HepG2 (cell line): ENCODE measurements around the gene ZNF860. TPM values are rescaled to one million over a fixed set of nuclear protein-coding genes. Genes with fewer than 3 reads are reported as not detected.

ENCODE experiments used
- ATAC-seq: fragments of 200-7000 bp; cut with Tn5 transposase; 3 replicates; pipeline ENCODE4 v1.9.1; 2020; ENCODE audit warnings: mild to moderate bottlenecking, moderate library complexity
- BruUV-seq: library from RNA; stranded (reverse); fragments of 400-500 nt; replicated peaks from 2 replicates; lab custom pipeline; 2021; lab: Mats Ljungman, UMichigan
- CTCF ChIA-PET: fragments of 300-600 bp; formaldehyde crosslinking; extraction: SDS; loops from one replicate; lab custom pipeline; 2021; ENCODE audit warnings: low total read pairs, inconsistent platforms, low intra/inter-chr PET ratio; lab: Yijun Ruan, JAX
- POLR2A ChIA-PET: fragments of 350-600 bp; sonication (Branson Sonifier 250); formaldehyde crosslinking; loops from one replicate; lab custom pipeline; 2020; ENCODE audit warnings: antibody characterized with exemption, inconsistent platforms; lab: Yijun Ruan, JAX
- DNase-seq: peaks from one replicate; pipeline ENCODE4 v3.0.0-alpha.2; 2015; ENCODE audit warnings: low spot score
- FAIRE-seq: peaks from 3 replicates; lab custom pipeline; 2011; peaks lifted over from hg19 to GRCh38; lab: Jason Lieb, UNC
- H2AFZ ChIP-seq: one replicate; pipeline ENCODE4 v1.6.1; 2011; ENCODE audit warnings: low read length, inconsistent platforms
- H3K27ac ChIP-seq: fragments of 300-600 bp; 3 replicates; pipeline ENCODE4 v1.8.0; 2011; ENCODE audit warnings: mixed run types, mild to moderate bottlenecking, mixed read lengths, low read length, inconsistent platforms; ENCODE audit not compliant: insufficient read depth; ENCODE audit errors: extremely low read length
- H3K27me3 ChIP-seq, 2 experiments: fragments of 200-600 bp in 1 of 2; 2 replicates in 1 of 2; 3 replicates in 1 of 2; pipeline versions ENCODE4 v1.6.0 to v1.8.0; 2011; ENCODE audit warnings: low read length in 2 of 2, mild to moderate bottlenecking in 2 of 2, moderate library complexity in 2 of 2, inconsistent platforms in 1 of 2; ENCODE audit not compliant: insufficient read depth in 2 of 2, control insufficient read depth in 1 of 2
- H3K36me3 ChIP-seq, 2 experiments: fragments of 200-600 bp in 1 of 2; replicated peaks in 1 of 2; 2 replicates in 1 of 2; 3 replicates in 1 of 2; pipeline versions ENCODE4 v1.5.1 to v1.8.0; 2011; ENCODE audit warnings: low read length in 2 of 2, inconsistent platforms in 1 of 2; ENCODE audit not compliant: insufficient read depth in 2 of 2, control insufficient read depth in 1 of 2
- H3K4me1 ChIP-seq: 2 replicates; pipeline ENCODE4 v1.5.1; 2012; ENCODE audit warnings: low read length, inconsistent platforms; ENCODE audit not compliant: insufficient read depth
- H3K4me2 ChIP-seq: 2 replicates; pipeline ENCODE4 v1.6.0; 2011; ENCODE audit warnings: low read depth, low read length, inconsistent platforms
- H3K4me3 ChIP-seq, 3 experiments: fragments of 200-600 bp in 1 of 3; sonication (generic), shearing (Covaris generic) in 1 of 3; replicated peaks in 1 of 3; 2 replicates each; pipeline ENCODE4 v1.5.1; 2011 to 2016; ENCODE audit warnings: low read length in 3 of 3, inconsistent platforms in 2 of 3, low read depth in 2 of 3, mild to moderate bottlenecking in 2 of 3, control low read depth in 1 of 3, mixed read lengths in 1 of 3; ENCODE audit not compliant: insufficient read depth in 1 of 3
- H3K79me2 ChIP-seq: one replicate; pipeline ENCODE4 v1.6.1; 2011; ENCODE audit warnings: low read length, inconsistent platforms; ENCODE audit not compliant: insufficient read depth
- H3K9ac ChIP-seq: 2 replicates; pipeline ENCODE4 v1.6.0; 2011; ENCODE audit warnings: mild to moderate bottlenecking, low read depth, low read length, inconsistent platforms; ENCODE audit not compliant: insufficient read depth
- H3K9me3 ChIP-seq: 2 replicates; pipeline ENCODE4 v1.5.1; 2012; ENCODE audit warnings: mild to moderate bottlenecking, low read length
- H4K20me1 ChIP-seq: 2 replicates; pipeline ENCODE4 v1.6.0; 2011; ENCODE audit warnings: inconsistent platforms, mild to moderate bottlenecking, low read length, moderate library complexity; ENCODE audit not compliant: insufficient read depth
- ATF7 ChIP-seq, 2 experiments: fragments of 450-650 bp in 1 of 2; sonication (generic) in 1 of 2; formaldehyde crosslinking in 1 of 2; IDR thresholded peaks; 2 replicates each; pipeline versions ENCODE4 v1.4.0 to v1.6.1; 2016 to 2020; ENCODE audit warnings: antibody characterized with exemption in 1 of 2, mild to moderate bottlenecking in 1 of 2, missing genetic modification reagents in 1 of 2
- BRD4 ChIP-seq: sonication (generic); formaldehyde crosslinking; IDR thresholded peaks from 2 replicates; pipeline ENCODE4 v1.4.0; 2020; ENCODE audit warnings: missing genetic modification reagents
- NCOR1 ChIP-seq: fragments of 200-600 bp; sonication (generic); IDR thresholded peaks from 2 replicates; pipeline ENCODE4 v1.7.0; 2017; ENCODE audit warnings: antibody characterized with exemption, low read length, borderline replicate concordance
- NFE2L2 ChIP-seq: fragments of 150-350 bp; IDR thresholded peaks from 2 replicates; pipeline ENCODE4 v1.6.1; 2014; ENCODE audit warnings: low read length
- NFYB ChIP-seq: sonication (generic); formaldehyde crosslinking; IDR thresholded peaks from 2 replicates; pipeline ENCODE4 v1.4.0; 2020; ENCODE audit warnings: missing genetic modification reagents
- PAWR ChIP-seq: sonication (generic); formaldehyde crosslinking; IDR thresholded peaks from 2 replicates; pipeline ENCODE4 v1.4.0; 2020; ENCODE audit warnings: missing genetic modification reagents, mild to moderate bottlenecking, borderline replicate concordance
- POLR2A ChIP-seq, 2 experiments: IDR thresholded peaks; 2 replicates each; pipeline ENCODE4 v1.6.1; 2011; ENCODE audit warnings: low read depth in 2 of 2, low read length in 2 of 2, mild to moderate bottlenecking in 1 of 2, moderate library complexity in 1 of 2; ENCODE audit not compliant: insufficient read depth in 1 of 2
- RBFOX2 ChIP-seq: fragments of 200-400 bp; formaldehyde crosslinking; IDR thresholded peaks from 2 replicates; pipeline ENCODE4 v1.6.1; 2017; ENCODE audit warnings: low read depth, mild to moderate bottlenecking, low read length
- RFX5 ChIP-seq: IDR thresholded peaks from 2 replicates; pipeline ENCODE4 v1.6.1; 2011; ENCODE audit warnings: low read depth, low read length, improper control_type of control experiment
- SIX1 ChIP-seq: sonication (generic); formaldehyde crosslinking; IDR thresholded peaks from 2 replicates; pipeline ENCODE4 v1.4.0; 2020; ENCODE audit warnings: missing genetic modification reagents, borderline replicate concordance
- TEAD3 ChIP-seq: optimal IDR thresholded peaks from 2 replicates; pipeline ENCODE3; 2016; ENCODE audit warnings: borderline replicate concordance
- ZNF260 ChIP-seq: sonication (generic); formaldehyde crosslinking; IDR thresholded peaks from 2 replicates; pipeline ENCODE4 v1.4.0; 2020; ENCODE audit warnings: missing genetic modification reagents, low read depth, mild to moderate bottlenecking, borderline replicate concordance
- ZNF296 ChIP-seq: sonication (generic); formaldehyde crosslinking; conservative IDR thresholded peaks from 2 replicates; pipeline ENCODE4 v1.5.0; 2020; ENCODE audit warnings: mild to moderate bottlenecking, missing genetic modification reagents
- ZNF790 ChIP-seq: sonication (generic); formaldehyde crosslinking; IDR thresholded peaks from 2 replicates; pipeline ENCODE4 v1.8.0; 2022; ENCODE audit warnings: missing genetic modification reagents, mild to moderate bottlenecking, borderline replicate concordance
- ZZZ3 ChIP-seq: sonication (generic); formaldehyde crosslinking; IDR thresholded peaks from 2 replicates; pipeline ENCODE4 v1.4.0; 2020; ENCODE audit warnings: missing genetic modification reagents, mild to moderate bottlenecking, borderline replicate concordance
- WGBS: methylation state at CpG from one replicate; pipeline ENCODE4 v1.1.6; 2017; ENCODE audit warnings: low lambda C conversion rate; 5-methylcytosine and 5-hydroxymethylcytosine counted together
- in situ Hi-C: cut with HindIII; loops from 2 replicates; pipeline ENCODE4 v1.10.0; 2017; ENCODE audit warnings: low pct_unique_long_range_greater_than_20kb; ENCODE audit not compliant: extremely low pct_ligation_motif_present
- intact Hi-C: fragments of 100-400 bp; cut with micrococcal nuclease; formaldehyde crosslinking; loops from one replicate; pipeline ENCODE4 v1.10.0; 2022; ENCODE audit not compliant: unreplicated experiment
- polyA plus RNA-seq, 8 experiments: library from polyadenylated mRNA; depleted of rRNA in 3 of 8; stranded (reverse) in 7 of 8; unstranded in 1 of 8; fragments of >200 nt; fragmentation: Illumina TruSeq in 4 of 8; extraction: Trizol in 4 of 8; gene quantifications; 2 replicates each; pipeline versions ENCODE4 v1.2.1 to v1.2.3, GENCODE V29; 2011 to 2016; ENCODE audit warnings: low read depth in 4 of 8, missing spikeins in 1 of 8, mixed read lengths in 1 of 8; ENCODE audit not compliant: insufficient read depth in 1 of 8
- total RNA-seq, 5 experiments: library from RNA; depleted of rRNA; stranded (reverse); fragments of >200 nt; fragmentation: Illumina TruSeq; extraction: Trizol; gene quantifications; 2 replicates each; pipeline ENCODE4 v1.2.3, GENCODE V29; 2016; ENCODE audit warnings: low read depth in 1 of 5
- TF ChIP-seq, protein P1 (sequence below): sonication (generic); formaldehyde crosslinking; IDR thresholded peaks from 2 replicates; pipeline ENCODE4 v1.8.0; 2022; ENCODE audit warnings: mild to moderate bottlenecking, missing genetic modification reagents
- TF ChIP-seq, protein P2 (sequence below): sonication (generic); formaldehyde crosslinking; conservative IDR thresholded peaks from 2 replicates; pipeline ENCODE4 v1.5.0; 2020; ENCODE audit warnings: missing genetic modification reagents
- TF ChIP-seq, protein P3 (sequence below): sonication (generic); formaldehyde crosslinking; IDR thresholded peaks from 2 replicates; pipeline ENCODE4 v1.4.0; 2020; ENCODE audit warnings: missing genetic modification reagents
- TF ChIP-seq, protein P4 (sequence below): sonication (generic); formaldehyde crosslinking; IDR thresholded peaks from 2 replicates; pipeline ENCODE4 v1.5.0; 2020; ENCODE audit warnings: mild to moderate bottlenecking, missing genetic modification reagents

ZNF860 gene
- total and polyA plus RNA-seq, 2 of the 13 experiments (the other 11 are each of a cell fraction or from before 2014, with no cell fraction given): 0.55 to 0.73 TPM

DNA sequence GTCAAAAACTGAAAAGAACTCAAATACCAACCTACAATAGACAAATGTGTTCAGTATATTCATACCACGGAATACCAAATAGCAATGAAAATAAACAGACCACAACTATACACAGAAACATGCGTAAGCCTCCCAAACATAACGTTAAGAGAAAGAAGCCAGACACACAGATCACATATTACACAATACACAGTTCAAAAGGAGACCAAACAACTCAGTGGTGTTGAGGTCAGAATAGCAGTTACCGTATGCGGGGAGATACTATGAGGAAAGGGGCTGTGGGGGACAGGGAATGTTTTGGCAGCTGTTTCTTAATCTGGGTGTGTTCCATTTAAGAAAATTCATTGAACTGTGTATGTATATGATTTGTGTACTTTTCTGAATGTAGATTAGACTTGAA lies 7.1 kb upstream of the ZNF860 start:
- H3K36me3 ChIP-seq: 0 out of 5 replicates have a peak, but pooled peaks cover 0 to 2% of the 10 kb centered on the region in 2 experiments
- H3K4me3 ChIP-seq: no peak overlapping the region; a peak in 1 of 6 replicates
- DNase-seq (peak; percentile 81), ATAC-seq (peak; percentile 86), FAIRE-seq (peak; percentile 90)
- WGBS: 3% methylated on average over 5 of the region's 5 CpGs
- no TSS peak for BruUV-seq
- peaks cover 100% of the 10 kb centered on the region for H3K4me1 ChIP-seq
- no peak overlapping the region for H2AFZ ChIP-seq
- CTCF ChIA-PET: no interaction called here
- no peaks in the 10 kb centered on the region for H3K27me3 ChIP-seq
- peak overlapping the region; percentile 37 for H3K4me2 ChIP-seq
- H3K9me3 ChIP-seq: no peaks in the 10 kb centered on the region
- peak overlapping the region; percentile 29 for H3K27ac ChIP-seq
- intact Hi-C loops (loop anchor here (5.0 kb wide), 1 partner anchor 57 kb away; no protein-coding TSS in a partner anchor), in situ Hi-C loops (no loop called here)
- no peaks in the 10 kb centered on the region for H4K20me1 ChIP-seq
- H3K9ac ChIP-seq: peak overlapping the region; percentile 21
- POLR2A ChIA-PET: no interaction called here
- H3K79me2 ChIP-seq: peaks cover 92% of the 10 kb centered on the region
- TF ChIP-seq ZNF296 (CRISPR knock-in tag): no peak
- no peak for TF ChIP-seq ZZZ3 (CRISPR knock-in tag)
- TF ChIP-seq, protein P1, sequence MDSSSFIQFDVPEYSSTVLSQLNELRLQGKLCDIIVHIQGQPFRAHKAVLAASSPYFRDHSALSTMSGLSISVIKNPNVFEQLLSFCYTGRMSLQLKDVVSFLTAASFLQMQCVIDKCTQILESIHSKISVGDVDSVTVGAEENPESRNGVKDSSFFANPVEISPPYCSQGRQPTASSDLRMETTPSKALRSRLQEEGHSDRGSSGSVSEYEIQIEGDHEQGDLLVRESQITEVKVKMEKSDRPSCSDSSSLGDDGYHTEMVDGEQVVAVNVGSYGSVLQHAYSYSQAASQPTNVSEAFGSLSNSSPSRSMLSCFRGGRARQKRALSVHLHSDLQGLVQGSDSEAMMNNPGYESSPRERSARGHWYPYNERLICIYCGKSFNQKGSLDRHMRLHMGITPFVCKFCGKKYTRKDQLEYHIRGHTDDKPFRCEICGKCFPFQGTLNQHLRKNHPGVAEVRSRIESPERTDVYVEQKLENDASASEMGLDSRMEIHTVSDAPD: 0 out of 2 replicates have a peak, but pooled peaks have one; percentile 29
- TF ChIP-seq TEAD3 (CRISPR knock-in tag): peak; percentile 51
- no peak for TF ChIP-seq RFX5
- TF ChIP-seq NFYB (CRISPR knock-in tag): no peak
- TF ChIP-seq, protein P2, sequence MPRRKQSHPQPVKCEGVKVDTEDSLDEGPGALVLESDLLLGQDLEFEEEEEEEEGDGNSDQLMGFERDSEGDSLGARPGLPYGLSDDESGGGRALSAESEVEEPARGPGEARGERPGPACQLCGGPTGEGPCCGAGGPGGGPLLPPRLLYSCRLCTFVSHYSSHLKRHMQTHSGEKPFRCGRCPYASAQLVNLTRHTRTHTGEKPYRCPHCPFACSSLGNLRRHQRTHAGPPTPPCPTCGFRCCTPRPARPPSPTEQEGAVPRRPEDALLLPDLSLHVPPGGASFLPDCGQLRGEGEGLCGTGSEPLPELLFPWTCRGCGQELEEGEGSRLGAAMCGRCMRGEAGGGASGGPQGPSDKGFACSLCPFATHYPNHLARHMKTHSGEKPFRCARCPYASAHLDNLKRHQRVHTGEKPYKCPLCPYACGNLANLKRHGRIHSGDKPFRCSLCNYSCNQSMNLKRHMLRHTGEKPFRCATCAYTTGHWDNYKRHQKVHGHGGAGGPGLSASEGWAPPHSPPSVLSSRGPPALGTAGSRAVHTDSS: no peak
- no peak for TF ChIP-seq ZNF790 (CRISPR knock-in tag)
- no peak for TF ChIP-seq NFE2L2
- TF ChIP-seq RBFOX2: no peak
- TF ChIP-seq, protein P3, sequence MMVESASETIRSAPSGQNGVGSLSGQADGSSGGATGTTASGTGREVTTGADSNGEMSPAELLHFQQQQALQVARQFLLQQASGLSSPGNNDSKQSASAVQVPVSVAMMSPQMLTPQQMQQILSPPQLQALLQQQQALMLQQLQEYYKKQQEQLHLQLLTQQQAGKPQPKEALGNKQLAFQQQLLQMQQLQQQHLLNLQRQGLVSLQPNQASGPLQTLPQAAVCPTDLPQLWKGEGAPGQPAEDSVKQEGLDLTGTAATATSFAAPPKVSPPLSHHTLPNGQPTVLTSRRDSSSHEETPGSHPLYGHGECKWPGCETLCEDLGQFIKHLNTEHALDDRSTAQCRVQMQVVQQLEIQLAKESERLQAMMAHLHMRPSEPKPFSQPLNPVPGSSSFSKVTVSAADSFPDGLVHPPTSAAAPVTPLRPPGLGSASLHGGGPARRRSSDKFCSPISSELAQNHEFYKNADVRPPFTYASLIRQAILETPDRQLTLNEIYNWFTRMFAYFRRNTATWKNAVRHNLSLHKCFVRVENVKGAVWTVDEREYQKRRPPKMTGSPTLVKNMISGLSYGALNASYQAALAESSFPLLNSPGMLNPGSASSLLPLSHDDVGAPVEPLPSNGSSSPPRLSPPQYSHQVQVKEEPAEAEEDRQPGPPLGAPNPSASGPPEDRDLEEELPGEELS (CRISPR knock-in tag): 0 out of 2 replicates have a peak, but pooled peaks have one; percentile 11
- TF ChIP-seq ZNF260 (CRISPR knock-in tag): no peak
- no peak for TF ChIP-seq ATF7 (IDR thresholded peaks at IDR 0.05)
- TF ChIP-seq ATF7 (CRISPR knock-in tag; IDR thresholded peaks at IDR 0.05): no peak
- TF ChIP-seq, protein P4, sequence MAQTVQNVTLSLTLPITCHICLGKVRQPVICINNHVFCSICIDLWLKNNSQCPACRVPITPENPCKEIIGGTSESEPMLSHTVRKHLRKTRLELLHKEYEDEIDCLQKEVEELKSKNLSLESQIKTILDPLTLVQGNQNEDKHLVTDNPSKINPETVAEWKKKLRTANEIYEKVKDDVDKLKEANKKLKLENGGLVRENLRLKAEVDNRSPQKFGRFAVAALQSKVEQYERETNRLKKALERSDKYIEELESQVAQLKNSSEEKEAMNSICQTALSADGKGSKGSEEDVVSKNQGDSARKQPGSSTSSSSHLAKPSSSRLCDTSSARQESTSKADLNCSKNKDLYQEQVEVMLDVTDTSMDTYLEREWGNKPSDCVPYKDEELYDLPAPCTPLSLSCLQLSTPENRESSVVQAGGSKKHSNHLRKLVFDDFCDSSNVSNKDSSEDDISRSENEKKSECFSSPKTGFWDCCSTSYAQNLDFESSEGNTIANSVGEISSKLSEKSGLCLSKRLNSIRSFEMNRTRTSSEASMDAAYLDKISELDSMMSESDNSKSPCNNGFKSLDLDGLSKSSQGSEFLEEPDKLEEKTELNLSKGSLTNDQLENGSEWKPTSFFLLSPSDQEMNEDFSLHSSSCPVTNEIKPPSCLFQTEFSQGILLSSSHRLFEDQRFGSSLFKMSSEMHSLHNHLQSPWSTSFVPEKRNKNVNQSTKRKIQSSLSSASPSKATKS (CRISPR knock-in tag): no peak
- no peak for TF ChIP-seq BRD4 (CRISPR knock-in tag)
- TF ChIP-seq SIX1 (CRISPR knock-in tag): no peak
- TF ChIP-seq POLR2A (IDR thresholded peaks at IDR 0.05; ENCODE audit: insufficient read depth in 1 of 2, low read depth in 2 of 2, low read length in 2 of 2): no peak
- TF ChIP-seq PAWR (CRISPR knock-in tag): no peak
- peak; percentile 58; the same call in 1 of the 2 replicates for TF ChIP-seq NCOR1
